C4-2B (cell line): ENCODE results near the gene NLRP14.

Source experiments
- H3K27ac ChIP-seq: fragments of 450-650 bp; 2 replicates; pipeline ENCODE4 v1.5.1; 2017
- CTCF ChIP-seq: fragments of 450-650 bp; conservative IDR thresholded peaks from 2 replicates; pipeline ENCODE4 v1.5.1; 2017; ENCODE audit warnings: mild to moderate bottlenecking
- ZFX ChIP-seq: fragments of 450-650 bp; IDR thresholded peaks from 2 replicates; pipeline ENCODE4 v1.6.1; 2017

The NLRP14 gene

DNA sequence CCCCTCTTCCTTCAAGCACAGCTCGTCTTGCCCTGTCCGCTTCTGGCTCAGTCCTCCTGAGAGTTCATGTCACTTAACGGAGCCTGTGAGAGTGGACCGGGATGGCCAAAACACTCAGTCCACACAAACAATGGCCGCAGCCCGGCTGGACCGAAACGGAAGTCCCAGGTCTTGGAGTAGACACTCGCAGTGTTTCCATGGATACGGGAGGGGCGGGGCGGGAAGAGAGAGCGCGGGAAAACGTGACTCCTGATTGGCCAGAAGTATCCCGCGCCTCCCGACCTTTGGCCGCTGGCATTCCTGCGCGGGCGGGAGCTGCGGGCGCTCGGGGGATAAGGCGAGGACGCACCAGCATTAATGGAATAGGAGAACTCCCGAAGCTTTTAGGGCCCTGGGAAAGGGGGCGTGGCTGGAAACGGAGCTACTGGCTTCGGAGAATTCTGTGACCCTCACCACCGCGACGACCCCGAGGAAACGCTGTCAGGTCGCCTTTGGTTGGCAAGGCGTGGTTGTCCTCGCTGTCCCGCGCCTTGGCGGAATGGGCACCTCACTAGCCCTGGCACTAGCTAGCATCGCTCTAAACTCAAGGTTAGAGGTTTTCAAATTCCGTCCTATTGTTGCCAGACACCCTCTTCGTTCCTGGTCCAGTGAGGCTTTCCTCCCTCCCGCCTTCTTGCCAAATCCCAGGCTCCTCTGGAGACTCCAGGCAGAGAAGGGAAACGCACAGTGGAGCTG lies at the start of gene NLRP14, which contains the start of gene ZNF214:
Gene NLRP14, plus strand, starts transcription at position 297 of the 735 bp plus-strand sequence. CDS start 18,108 bp downstream, outside the sequence.
Gene ZNF214, minus strand, starts transcription at position 164 of the 735 bp plus-strand sequence. CDS start 17,511 bp downstream, outside the sequence.
- peak within 1 kb of the TSS; percentile 74 for H3K27ac ChIP-seq
- TF ChIP-seq ZFX = no peak
- no peak for TF ChIP-seq CTCF

DNA sequence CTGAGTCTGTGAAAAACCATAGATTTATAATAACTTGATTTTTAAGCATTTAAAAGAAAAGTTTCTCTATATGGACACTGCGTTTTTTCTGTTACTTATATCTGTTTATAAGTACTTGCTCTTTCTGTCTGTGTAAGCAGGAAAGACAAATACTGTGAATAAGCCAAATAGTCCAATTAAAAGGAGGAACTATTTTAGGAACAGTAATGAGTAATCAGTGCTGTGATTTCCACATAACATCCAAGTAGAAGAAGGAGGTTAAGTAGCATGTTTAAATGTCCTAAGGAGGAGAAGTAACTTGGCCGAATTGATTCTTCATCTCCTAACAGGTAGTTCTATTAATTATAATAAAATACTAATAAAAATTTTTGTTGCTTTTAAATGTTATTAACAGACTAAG lies 40.9 kb upstream of the NLRP14 start:
- H3K27ac ChIP-seq = no peak overlapping the region
- no peak for TF ChIP-seq ZFX
- TF ChIP-seq CTCF = no peak

- TF ChIP-seq ZFX = no peak
- no peak for TF ChIP-seq CTCF
These were observed 33.8 kb upstream of the NLRP14 start for GRCh38 chr11:6986487-6986886.

DNA sequence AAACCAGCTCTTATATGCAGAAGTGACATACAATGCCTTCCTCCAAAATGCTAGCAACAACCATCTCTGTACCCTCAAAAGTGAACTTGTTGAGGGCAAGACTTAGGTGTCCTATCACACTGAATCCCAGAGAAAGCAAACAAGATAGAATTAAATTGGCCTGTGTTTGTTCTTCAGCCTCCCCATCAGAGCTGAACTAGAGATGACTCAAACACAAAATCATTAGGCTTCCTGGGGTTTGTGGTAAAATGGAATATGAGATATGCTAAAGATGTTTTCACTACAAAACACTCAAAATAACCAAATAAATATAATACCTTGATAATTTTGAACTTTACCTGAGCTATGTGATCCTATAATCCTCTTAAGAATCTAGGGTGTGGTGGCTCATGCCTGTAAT lies 31.8 kb upstream of the NLRP14 start:
- no peak for TF ChIP-seq CTCF
- no peak for TF ChIP-seq ZFX
- H3K27ac ChIP-seq = no peak overlapping the region

More at GRCh38 chr11:6986487-6986886, 33.8 kb upstream of the NLRP14 start:
- no peak overlapping the region for H3K27ac ChIP-seq

DNA sequence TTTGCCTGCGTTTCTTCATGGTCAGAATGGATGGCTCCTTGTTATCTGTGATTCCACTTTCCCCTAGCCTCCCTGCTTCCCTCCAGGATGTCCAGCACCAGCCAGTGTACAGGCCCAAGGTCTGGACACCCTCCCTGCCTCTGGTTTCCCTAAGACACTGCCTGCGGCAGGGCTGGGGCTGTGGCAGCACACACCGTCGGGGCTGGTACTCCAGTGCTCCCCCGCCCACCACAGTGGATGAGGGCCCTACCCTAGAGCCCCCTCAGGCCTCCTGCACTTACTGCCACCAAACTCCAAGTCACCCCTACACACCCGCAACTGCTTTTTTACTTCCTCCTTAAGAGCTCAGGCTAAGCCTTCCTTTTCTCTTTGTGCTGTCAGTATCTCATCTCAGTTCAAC lies 29.1 kb upstream of the NLRP14 start:
- TF ChIP-seq ZFX = no peak
- TF ChIP-seq CTCF = no peak
- H3K27ac ChIP-seq = no peak overlapping the region

DNA sequence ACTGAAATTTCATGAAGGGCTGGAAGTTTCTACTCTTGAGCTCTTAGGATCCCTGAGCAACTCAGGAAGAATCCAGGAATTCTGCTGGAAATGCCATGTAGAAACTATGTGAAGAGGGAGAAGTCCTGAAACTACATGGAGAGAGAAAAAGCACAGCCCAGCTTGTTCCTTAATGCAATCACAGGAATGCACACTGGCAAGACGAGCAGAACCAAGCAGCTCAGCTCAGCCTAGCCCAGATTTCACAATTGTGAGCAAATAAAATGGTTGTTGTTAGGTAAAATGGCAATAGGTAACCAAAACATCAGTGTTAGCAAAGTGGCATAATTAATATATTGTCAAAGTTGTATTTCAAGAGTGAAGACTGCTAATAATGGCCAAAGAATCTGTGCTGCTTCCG lies 28.3 kb upstream of the NLRP14 start:
- TF ChIP-seq CTCF = no peak
- TF ChIP-seq ZFX = no peak
- H3K27ac ChIP-seq = no peak overlapping the region
